H9 (cell line): ENCODE results near the gene TTLL13. TPM values are rescaled to one million over a fixed set of nuclear protein-coding genes. Genes with fewer than 3 reads are reported as not detected.

ENCODE experiments used
- DNase-seq: peaks from one replicate; pipeline ENCODE4 v3.0.0-alpha.2; 2017
- H2AFZ ChIP-seq: one replicate; pipeline ENCODE4 v1.6.1; 2013; ENCODE audit warnings: mild to moderate bottlenecking, low read length, control low read depth, moderate library complexity
- H2AK5ac ChIP-seq: 2 replicates; pipeline ENCODE4 v1.6.1; 2013; ENCODE audit warnings: low read length, control low read depth, mixed read lengths; ENCODE audit not compliant: insufficient read length
- H2BK120ac ChIP-seq: one replicate; pipeline ENCODE4 v1.6.1; 2013; ENCODE audit warnings: low read depth, mild to moderate bottlenecking, low read length, control low read depth, inconsistent platforms; ENCODE audit not compliant: poor library complexity, severe bottlenecking
- H2BK12ac ChIP-seq: 2 replicates; pipeline ENCODE4 v1.6.1; 2013; ENCODE audit warnings: low read length, control low read depth, mixed read lengths, low read depth; ENCODE audit not compliant: insufficient read length
- H2BK15ac ChIP-seq: 2 replicates; pipeline ENCODE4 v1.6.1; 2013; ENCODE audit warnings: low read depth, low read length, control low read depth
- H2BK20ac ChIP-seq: one replicate; pipeline ENCODE4 v1.6.1; 2013; ENCODE audit warnings: low read depth, mild to moderate bottlenecking, low read length, control low read depth, inconsistent platforms; ENCODE audit not compliant: poor library complexity, severe bottlenecking
- H2BK5ac ChIP-seq: 2 replicates; pipeline ENCODE4 v1.6.1; 2013; ENCODE audit warnings: low read length, control low read depth, mixed read lengths; ENCODE audit not compliant: insufficient read length
- H3K14ac ChIP-seq: 2 replicates; pipeline ENCODE4 v1.6.1; 2013; ENCODE audit warnings: low read length, control low read depth; ENCODE audit not compliant: insufficient read depth
- H3K18ac ChIP-seq: 2 replicates; pipeline ENCODE4 v1.6.1; 2013; ENCODE audit warnings: low read depth, mild to moderate bottlenecking, mixed read lengths, low read length, control low read depth; ENCODE audit not compliant: insufficient read length
- H3K23ac ChIP-seq: 2 replicates; pipeline ENCODE4 v1.6.1; 2013; ENCODE audit warnings: low read length, control low read depth, mixed read lengths, low read depth; ENCODE audit not compliant: insufficient read length
- H3K23me2 ChIP-seq: 2 replicates; pipeline ENCODE4 v1.6.1; 2013; ENCODE audit warnings: low read depth, mild to moderate bottlenecking, mixed read lengths, low read length, control low read depth; ENCODE audit not compliant: insufficient read length, poor library complexity, severe bottlenecking
- H3K27ac ChIP-seq: 2 replicates; pipeline ENCODE4 v1.5.1; 2013; ENCODE audit warnings: low read length, control low read depth, mixed read lengths, low read depth; ENCODE audit not compliant: insufficient read length
- H3K27me3 ChIP-seq: 2 replicates; pipeline ENCODE4 v1.6.1; 2013; ENCODE audit warnings: low read length, control low read depth, inconsistent platforms; ENCODE audit not compliant: insufficient read depth
- H3K4ac ChIP-seq: 2 replicates; pipeline ENCODE4 v1.6.1; 2013; ENCODE audit warnings: low read depth, mild to moderate bottlenecking, control low read depth, inconsistent platforms, low read length, moderate library complexity
- H3K4me1 ChIP-seq: 2 replicates; pipeline ENCODE4 v1.6.1; 2013; ENCODE audit warnings: low read length, control low read depth, inconsistent platforms; ENCODE audit not compliant: insufficient read depth
- H3K4me2 ChIP-seq: 2 replicates; pipeline ENCODE4 v1.6.1; 2013; ENCODE audit warnings: low read length, control low read depth, mixed read lengths; ENCODE audit not compliant: insufficient read length, insufficient read depth
- H3K56ac ChIP-seq: 2 replicates; pipeline ENCODE4 v1.6.1; 2013; ENCODE audit warnings: low read depth, mild to moderate bottlenecking, mixed read lengths, low read length, control low read depth; ENCODE audit not compliant: insufficient read length
- H3K79me1 ChIP-seq: 2 replicates; pipeline ENCODE4 v1.6.1; 2013; ENCODE audit warnings: low read depth, mild to moderate bottlenecking, moderate library complexity, low read length, control low read depth, inconsistent platforms; ENCODE audit not compliant: insufficient read depth, poor library complexity, severe bottlenecking
- H3K79me2 ChIP-seq: 2 replicates; pipeline ENCODE4 v1.6.1; 2013; ENCODE audit warnings: low read length, control low read depth, inconsistent platforms; ENCODE audit not compliant: insufficient read depth
- H3K9ac ChIP-seq: 2 replicates; pipeline ENCODE4 v1.6.1; 2013; ENCODE audit warnings: low read length, control low read depth, mixed read lengths; ENCODE audit not compliant: insufficient read length; ENCODE audit errors: extremely low read depth
- H3K9me3 ChIP-seq: one replicate; pipeline ENCODE4 v1.6.1; 2013; ENCODE audit warnings: low read depth, low read length, inconsistent platforms; ENCODE audit not compliant: control insufficient read depth
- H3T11ph ChIP-seq: one replicate; pipeline ENCODE4 v1.6.1; 2013; ENCODE audit warnings: mild to moderate bottlenecking, low read length, control low read depth, inconsistent platforms
- H4K20me1 ChIP-seq: one replicate; pipeline ENCODE4 v1.6.1; 2013; ENCODE audit not compliant: control insufficient read depth, insufficient read length, insufficient read depth
- H4K5ac ChIP-seq: 2 replicates; pipeline ENCODE4 v1.6.1; 2013; ENCODE audit warnings: low read depth, mild to moderate bottlenecking, mixed read lengths, low read length, control low read depth; ENCODE audit not compliant: insufficient read length
- H4K8ac ChIP-seq: replicated peaks from 2 replicates; pipeline ENCODE4 v1.6.1; 2013; ENCODE audit warnings: low read length, control low read depth, mixed read lengths, low read depth; ENCODE audit not compliant: insufficient read length
- H4K91ac ChIP-seq: 2 replicates; pipeline ENCODE4 v1.6.1; 2013; ENCODE audit warnings: low read depth, mild to moderate bottlenecking, moderate library complexity, mixed read lengths, low read length, control low read depth; ENCODE audit not compliant: insufficient read length
- H3K27ac Mint-ChIP-seq, 3 experiments: 2 replicates in 2 of 3; 3 replicates in 1 of 3; pipeline ENCODE4 v1.8.0; 2020 to 2021; ENCODE audit warnings: mixed read lengths in 3 of 3, mild to moderate bottlenecking in 1 of 3, moderate library complexity in 1 of 3
- H3K27me3 Mint-ChIP-seq: 2 replicates; pipeline ENCODE4 v1.8.0; 2021; ENCODE audit warnings: low read depth, mild to moderate bottlenecking, moderate library complexity, mixed read lengths
- H3K36me3 Mint-ChIP-seq, 3 experiments: 2 replicates in 2 of 3; 3 replicates in 1 of 3; pipeline ENCODE4 v1.8.0; 2020 to 2021; ENCODE audit warnings: low read depth in 3 of 3, mixed read lengths in 3 of 3; ENCODE audit not compliant: insufficient read depth in 1 of 3
- H3K4me1 Mint-ChIP-seq, 2 experiments: 2 replicates each; pipeline ENCODE4 v1.8.0; 2020; ENCODE audit warnings: mixed read lengths in 2 of 2
- H3K4me3 Mint-ChIP-seq, 2 experiments: 2 replicates in 1 of 2; 3 replicates in 1 of 2; pipeline ENCODE4 v1.8.0; 2020 to 2021; ENCODE audit warnings: mild to moderate bottlenecking in 2 of 2, mixed read lengths in 2 of 2, moderate library complexity in 1 of 2
- H3K9me3 Mint-ChIP-seq, 2 experiments: 2 replicates in 1 of 2; 3 replicates in 1 of 2; pipeline ENCODE4 v1.8.0; 2020; ENCODE audit warnings: mild to moderate bottlenecking in 2 of 2, mixed read lengths in 2 of 2, moderate library complexity in 1 of 2
- WGBS: extraction: QIAGEN DNeasy Blood & Tissue Kit; methylation state at CpG from one replicate; pipeline ENCODE4 v1.1.7; 2013; ENCODE audit warnings: missing lambda C conversion rate, low lambda C conversion rate, mixed read lengths; ENCODE audit not compliant: insufficient read length; ENCODE audit errors: extremely low coverage; 5-methylcytosine and 5-hydroxymethylcytosine counted together
- total RNA-seq: library from RNA; stranded (reverse); gene quantifications from 2 replicates; pipeline ENCODE4 v1.2.1, GENCODE V29; 2021
- TF ChIP-seq, protein P1 (sequence below): fragments of 200-600 bp; sonication (generic); conservative IDR thresholded peaks from 3 replicates; pipeline ENCODE4 v1.8.0; 2021; ENCODE audit warnings: antibody characterized with exemption, mild to moderate bottlenecking

The TTLL13 gene
- total RNA-seq, 1 experiment from 2014 or later, result not detected

DNA sequence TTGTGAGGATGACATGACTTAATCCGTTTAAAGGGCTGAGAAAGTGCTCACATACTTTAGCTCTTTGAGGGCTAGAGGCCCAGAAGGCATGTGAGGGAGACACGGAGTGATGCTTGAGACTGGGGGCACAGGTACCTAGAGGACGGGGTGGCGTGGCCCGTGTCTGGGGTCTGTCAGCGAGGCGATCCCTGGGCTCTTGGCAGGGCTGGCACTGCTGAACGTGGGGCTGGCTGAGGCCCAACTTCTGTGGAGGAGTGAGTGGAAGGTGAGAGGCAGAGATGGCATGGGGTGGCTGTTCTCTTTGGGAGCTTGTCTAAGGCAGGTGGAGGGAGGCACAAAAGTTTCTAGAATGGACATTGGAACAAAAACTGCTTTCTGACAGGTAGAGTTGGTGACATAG is 38.8 kb upstream of the TTLL13 start:
- Histone ChIP-seq H4K20me1 (no peaks in the 10 kb centered on the region), H2BK12ac (no peak overlapping the region), H4K8ac (no peak overlapping the region), H3K27ac (no peak overlapping the region), H3K18ac (no peak overlapping the region), H3K79me1 (no peaks in the 10 kb centered on the region), H3K9me3 (no peaks in the 10 kb centered on the region), H3T11ph (no peak overlapping the region), H3K4me1 (no peaks in the 10 kb centered on the region), H3K4ac (no peak overlapping the region), H2AFZ (no peak overlapping the region), H2BK5ac (no peak overlapping the region), H4K91ac (no peak overlapping the region), H2AK5ac (no peak overlapping the region), H2BK15ac (no peak overlapping the region), H3K23ac (no peak overlapping the region), H3K27me3 (no peaks in the 10 kb centered on the region), H3K4me2 (no peak overlapping the region), H3K79me2 (peaks cover 3% of the 10 kb centered on the region; the same call in 1 of the 2 replicates), H2BK120ac (no peak overlapping the region), H3K23me2 (peaks cover 4% of the 10 kb centered on the region), H4K5ac (no peak overlapping the region), H2BK20ac (no peak overlapping the region), H3K9ac (no peak overlapping the region), H3K14ac (no peak overlapping the region; the same call in 1 of the 2 replicates), H3K56ac (no peak overlapping the region)
- Mint-ChIP-seq H3K36me3 (peaks cover 11 to 22% (median 17%) of the 10 kb centered on the region in 3 experiments; a peak in 5 of 7 replicates), H3K27me3 (no peaks in the 10 kb centered on the region), H3K9me3 (no peaks in the 10 kb centered on the region), H3K4me1 (peaks cover 8 to 14% of the 10 kb centered on the region in 2 experiments), H3K27ac (peak overlapping the region in 2 of 3 experiments; percentile 55 to 92; a peak in 6 of 7 replicates), H3K4me3 (no peak overlapping the region)
- WGBS, result no CpG with 5 or more reads among the region's 8 CpGs
- no peak for DNase-seq
- TF ChIP-seq, protein P1, sequence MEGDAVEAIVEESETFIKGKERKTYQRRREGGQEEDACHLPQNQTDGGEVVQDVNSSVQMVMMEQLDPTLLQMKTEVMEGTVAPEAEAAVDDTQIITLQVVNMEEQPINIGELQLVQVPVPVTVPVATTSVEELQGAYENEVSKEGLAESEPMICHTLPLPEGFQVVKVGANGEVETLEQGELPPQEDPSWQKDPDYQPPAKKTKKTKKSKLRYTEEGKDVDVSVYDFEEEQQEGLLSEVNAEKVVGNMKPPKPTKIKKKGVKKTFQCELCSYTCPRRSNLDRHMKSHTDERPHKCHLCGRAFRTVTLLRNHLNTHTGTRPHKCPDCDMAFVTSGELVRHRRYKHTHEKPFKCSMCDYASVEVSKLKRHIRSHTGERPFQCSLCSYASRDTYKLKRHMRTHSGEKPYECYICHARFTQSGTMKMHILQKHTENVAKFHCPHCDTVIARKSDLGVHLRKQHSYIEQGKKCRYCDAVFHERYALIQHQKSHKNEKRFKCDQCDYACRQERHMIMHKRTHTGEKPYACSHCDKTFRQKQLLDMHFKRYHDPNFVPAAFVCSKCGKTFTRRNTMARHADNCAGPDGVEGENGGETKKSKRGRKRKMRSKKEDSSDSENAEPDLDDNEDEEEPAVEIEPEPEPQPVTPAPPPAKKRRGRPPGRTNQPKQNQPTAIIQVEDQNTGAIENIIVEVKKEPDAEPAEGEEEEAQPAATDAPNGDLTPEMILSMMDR, result no peak
